HG02763 (cell line): ENCODE data around the gene TRAT1.
"Not testable (repeated sequence)": the region's sequence is repeated elsewhere in the genome, so short reads cannot be mapped to it uniquely, and the experiment has no call there.

Experiments used
- ATAC-seq: cut with Tn5 transposase; IDR thresholded peaks from one replicate; pipeline ENCODE4 v1.9.1; 2021; ENCODE audit warnings: mild to moderate bottlenecking, moderate library complexity; ENCODE audit not compliant: unreplicated experiment

The TRAT1 gene, protein sequence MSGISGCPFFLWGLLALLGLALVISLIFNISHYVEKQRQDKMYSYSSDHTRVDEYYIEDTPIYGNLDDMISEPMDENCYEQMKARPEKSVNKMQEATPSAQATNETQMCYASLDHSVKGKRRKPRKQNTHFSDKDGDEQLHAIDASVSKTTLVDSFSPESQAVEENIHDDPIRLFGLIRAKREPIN

DNA sequence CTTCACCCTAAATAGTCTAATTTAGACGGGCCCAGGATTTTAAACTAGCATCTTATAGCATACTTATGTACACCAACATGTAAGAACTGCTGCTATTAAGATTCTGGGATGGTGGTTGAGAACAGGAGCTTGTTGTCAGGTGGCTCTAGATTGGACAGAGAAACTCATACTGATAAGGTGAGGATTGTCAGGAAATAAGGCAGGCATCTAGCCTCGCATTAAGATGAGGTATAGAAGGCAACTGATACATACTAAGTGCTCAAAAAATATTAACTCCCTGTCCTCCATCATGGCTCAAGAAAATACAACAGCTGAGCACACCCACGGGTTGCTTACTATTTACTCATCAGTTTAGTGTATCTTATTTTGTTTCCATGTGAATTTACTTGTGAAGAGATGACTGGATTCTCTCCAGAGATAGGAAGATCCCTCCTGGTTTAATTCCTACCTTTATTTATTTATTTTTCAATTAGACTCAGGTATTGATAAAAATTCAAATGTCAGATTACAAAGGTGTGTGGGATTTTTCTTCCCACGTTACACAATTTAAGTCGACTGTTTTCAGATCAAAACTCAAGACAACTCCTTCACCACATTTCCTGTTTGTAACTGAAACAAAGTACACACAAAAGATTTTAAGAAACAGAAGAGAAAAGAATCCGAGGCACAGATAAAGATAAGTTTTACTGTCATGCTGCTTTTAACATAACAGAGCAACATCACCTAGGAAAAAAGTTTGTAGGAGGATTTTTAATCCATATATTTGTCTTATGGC is at the start of gene TRAT1:
TSS of gene TRAT1 (plus strand) at position 664 of the 775 bp plus-strand sequence. CDS start 142 bp downstream, outside the sequence.
- no peak for ATAC-seq

DNA sequence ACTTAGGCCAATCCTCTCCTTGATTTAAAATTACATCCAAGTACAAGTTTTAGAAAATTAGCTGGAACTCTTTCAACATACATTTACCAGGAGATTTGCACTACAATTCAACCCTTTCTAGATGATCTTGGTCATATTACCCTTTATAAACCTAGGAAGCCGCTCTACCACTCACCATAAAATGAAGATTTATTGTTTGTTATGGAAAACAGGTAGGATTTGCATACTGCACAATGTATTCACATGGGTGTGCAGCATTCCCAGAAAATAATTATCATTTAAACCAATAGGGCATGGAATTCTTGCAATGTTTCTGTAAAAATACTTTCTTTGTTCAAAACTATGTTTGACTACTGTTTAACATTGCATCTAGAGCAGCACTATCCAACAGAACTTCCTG is 46.9 kb upstream of the TRAT1 start:
- no peak for ATAC-seq

DNA sequence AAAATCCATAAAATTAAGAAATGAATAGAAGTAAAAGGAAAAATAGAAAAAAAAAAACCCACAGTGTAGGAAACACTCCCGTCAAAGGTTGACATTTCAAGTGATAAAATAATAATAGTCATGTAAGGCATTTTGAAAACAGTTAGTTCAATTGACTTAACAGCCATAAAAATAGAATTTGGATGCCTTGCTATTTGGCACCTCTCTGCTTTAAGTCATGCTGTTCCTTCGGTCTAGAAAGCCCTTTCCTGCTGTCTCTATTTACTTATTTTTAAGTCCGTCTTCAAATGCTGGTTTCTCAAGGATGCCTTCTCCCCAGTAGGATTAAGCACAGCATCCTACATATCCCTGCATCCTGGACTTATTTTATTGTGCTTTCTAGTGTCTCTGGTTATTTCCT is 43.1 kb upstream of the TRAT1 start:
- ATAC-seq = no peak

DNA sequence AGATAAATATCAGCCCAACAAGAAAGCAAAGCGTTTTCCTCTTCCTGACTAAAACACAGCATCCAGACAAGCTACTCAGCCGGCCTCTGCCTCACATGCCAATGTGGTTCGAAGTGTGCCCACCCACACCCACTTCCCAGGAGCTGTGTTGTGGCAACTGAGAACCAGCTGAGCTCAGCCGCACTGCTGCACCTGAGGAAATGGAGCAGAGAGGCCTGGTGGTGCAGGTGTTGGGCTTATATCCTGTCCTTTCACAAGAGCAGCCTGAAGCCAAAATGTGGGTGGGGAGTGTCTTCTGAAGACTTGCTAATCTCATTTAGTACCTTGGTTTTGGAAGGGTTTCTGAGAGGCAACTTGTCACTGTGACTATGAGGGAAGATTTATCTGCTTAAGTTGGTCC is 42.4 kb upstream of the TRAT1 start:
- no peak for ATAC-seq

DNA sequence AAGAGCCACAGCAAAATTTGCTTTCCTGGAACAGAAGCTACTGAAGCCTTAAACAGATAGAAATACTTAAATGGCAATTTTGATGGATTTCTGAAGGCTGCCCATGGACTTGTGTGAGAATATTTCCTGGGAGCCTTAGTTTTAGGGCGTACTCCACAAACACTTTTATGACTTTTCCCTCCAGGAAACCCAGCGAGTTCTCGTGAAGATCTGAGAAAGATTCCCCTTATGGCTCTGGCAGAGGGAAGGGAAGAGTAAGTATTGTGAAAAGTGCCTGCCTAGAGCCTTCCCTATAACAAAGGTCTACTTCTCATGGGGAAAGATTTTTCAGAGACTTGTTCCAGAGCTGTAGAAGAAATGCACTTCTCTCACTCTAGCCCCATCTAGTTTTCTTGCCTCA is 31.1 kb upstream of the TRAT1 start:
- no peak for ATAC-seq

DNA sequence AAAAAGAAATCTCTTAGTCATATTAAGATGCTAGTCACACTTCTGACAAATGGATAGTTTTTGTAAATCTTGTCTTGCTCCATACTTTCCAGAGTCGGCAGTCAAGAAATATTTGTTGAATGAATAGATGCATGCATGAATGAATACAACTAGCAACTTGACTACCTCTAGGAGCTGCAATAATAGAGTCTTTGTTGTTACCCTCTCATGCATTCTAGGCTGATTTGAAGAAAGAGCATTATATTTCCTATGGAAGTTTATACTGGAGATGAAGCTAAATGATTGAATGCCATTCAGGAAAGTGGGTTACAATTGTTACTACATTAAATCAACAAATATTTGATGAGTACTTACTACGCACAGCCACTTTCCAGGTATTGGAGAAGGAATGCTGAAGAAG is 18.1 kb upstream of the TRAT1 start:
- no peak for ATAC-seq

DNA sequence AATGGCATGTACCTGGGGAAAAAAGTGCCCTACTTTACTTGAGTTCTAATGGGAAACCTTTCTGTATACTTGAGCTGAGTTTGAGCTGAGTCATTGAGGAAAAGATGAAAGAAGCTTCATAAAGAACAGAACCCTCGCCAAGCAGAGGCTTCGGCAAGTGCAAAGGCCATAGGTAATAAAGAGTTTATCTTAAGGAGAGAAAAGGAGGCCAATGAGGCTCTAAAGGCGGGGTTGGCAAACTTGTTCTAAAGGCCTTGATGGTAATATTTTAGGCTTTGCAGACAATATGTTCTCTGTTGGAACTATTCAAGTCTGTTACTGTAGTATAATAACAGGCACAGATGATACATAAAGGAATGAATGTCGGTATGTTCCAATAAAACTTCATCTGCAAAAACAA is 17.6 kb upstream of the TRAT1 start:
- no peak for ATAC-seq

DNA sequence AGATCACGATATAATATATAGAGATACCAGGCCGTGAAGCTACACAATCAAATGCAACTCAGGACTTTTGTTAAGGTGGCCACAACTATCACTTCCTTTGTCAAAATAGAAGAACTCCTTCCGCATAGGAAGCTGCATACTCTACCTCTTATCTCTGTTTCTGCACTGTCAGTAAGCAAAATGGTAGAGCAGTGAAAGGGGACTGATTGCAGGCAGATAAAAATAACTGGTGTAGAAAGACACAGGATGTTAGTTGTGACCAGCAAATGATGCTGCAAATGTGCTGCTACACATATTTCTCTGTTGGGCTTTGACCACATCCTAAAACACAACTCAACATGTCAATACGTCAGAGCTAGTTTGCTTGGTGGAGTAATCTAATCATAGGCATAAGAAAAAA is 16.3 kb upstream of the TRAT1 start:
- ATAC-seq = no peak

DNA sequence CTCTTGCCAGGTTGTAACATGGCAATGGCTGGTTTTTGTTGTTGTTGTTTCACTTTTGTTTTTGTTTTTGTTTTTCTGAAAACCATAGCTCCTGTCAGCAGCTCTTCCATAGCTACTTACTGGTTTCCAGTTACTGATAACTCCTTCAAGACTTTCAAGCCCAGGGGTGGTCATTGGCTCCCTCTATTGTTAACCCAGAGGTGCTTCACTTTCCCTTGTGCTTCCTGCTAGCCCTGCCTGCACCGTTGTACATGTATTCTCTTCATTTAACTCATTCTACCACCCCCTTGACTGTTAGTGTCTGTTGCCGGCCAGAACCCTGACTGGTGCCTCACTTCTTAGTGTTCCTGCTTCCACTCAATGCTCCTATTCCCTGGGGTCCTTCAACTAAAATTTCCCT is 4.2 kb upstream of the TRAT1 start:
- peak; percentile 63 for ATAC-seq

DNA sequence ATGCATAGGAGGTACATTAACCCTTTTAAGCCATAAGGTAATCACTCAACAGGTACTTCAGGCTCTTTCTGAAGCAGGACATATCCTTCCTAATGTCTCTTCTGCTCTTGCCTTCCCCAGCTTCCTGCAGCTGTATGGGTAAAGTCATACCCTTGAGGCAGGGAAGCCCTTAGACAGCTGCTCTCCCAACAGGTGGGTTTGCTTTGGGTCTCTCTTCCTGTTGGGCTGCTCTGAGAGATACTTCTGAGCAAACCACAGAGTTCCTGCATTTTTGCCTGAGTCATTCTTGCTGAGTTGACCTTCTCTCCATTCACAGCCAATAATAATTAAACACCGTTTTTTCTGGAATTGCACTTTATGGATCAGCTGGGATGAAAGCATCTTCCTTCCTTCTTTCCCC is 2.0 kb upstream of the TRAT1 start:
- no peak for ATAC-seq

DNA sequence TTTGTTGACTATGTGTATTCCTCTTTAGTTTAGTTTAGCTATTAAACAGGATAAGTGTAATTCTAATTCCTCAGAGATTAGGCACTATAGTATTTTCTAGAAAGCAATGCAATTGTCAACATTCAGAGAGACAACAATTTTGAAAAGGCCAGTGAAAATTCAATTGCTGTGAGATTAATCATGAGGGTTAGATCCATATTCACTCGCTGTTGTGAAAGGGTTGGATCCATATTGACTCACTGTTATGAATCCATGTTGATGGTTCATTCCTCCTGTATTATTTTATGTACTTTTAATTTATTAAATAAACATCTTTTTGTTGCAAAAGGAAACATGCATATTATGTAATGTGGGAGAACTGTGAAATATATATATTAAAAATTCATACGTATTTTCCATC is 641 bp downstream of the TRAT1 start:
- no peak for ATAC-seq

DNA sequence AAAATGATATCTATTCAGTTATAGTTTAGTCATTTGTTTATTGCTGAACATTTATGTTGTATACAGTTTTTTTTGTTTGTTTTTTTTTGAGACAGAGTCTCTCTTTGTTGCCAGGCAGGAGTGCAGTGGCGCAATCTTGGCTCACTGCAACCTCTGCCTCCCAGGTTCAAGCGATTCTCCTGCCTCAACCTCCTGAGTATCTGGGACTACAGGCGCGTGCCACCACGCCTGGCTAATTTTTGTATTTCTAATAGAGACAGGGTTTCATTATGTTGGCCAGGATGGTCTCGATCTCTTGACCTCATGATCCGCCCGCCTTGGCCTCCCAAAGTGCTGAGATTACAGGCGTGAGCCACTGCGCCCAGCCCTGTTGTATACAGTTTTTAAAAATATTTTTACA is 1.2 kb downstream of the TRAT1 start:
- ATAC-seq = not testable (repeated sequence)

DNA sequence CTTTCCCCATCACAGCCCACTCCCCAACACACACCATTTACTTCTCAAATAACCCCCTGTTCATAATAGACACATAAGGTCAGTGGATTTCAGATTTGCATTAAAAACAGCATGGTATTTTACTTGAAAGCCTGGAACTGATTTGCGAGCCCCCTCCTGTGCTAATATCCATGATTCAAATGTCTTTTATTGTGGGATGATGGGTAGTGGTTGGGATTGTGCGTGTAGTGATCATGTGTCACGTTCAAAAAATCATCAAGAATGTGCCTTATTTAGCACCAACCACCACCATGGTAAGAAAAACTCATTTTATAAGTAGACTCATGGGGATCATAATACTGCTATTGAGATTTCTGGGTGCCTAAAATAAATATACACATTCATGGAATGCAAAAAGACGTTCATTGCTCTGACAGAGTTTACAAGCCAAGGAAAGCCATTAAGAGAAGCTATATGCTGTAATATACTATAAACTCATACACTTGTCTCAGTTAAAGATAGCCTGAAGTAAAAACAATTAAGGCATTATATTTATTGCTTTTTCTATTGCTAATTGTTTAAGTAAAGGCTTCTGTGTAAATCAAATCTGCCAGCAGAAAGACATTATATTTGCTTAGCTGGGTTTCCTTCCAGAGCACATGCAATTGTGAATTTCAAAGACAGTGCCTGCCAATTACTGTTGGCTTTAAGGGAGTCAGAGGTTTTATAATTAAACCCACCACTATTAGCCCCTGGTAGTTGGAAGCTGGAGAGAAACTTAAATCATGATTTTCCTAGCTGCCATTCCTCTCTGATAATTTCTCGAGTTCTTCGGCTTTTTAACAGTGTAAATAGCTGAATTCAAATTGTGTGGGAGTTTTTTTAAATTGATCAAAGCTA is 4.0 kb downstream of the TRAT1 start:
- ATAC-seq = no peak

DNA sequence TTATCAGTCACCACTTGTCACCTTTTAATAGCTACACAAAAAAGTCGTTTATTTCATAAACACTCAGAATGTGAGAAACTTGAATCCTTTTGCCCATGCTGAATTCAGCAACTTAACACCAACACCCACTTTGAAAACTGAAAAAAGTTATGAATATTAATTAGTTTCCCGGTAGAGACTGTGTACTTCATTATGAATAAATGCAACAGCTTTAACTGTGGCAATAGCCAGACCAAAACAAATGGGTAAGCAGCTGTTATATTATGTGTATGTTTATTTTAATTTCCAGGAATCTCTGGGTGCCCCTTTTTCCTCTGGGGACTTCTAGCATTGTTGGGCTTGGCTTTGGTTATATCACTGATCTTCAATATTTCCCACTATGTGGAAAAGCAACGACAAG is 7.8 kb downstream of the TRAT1 start:
- ATAC-seq = no peak

DNA sequence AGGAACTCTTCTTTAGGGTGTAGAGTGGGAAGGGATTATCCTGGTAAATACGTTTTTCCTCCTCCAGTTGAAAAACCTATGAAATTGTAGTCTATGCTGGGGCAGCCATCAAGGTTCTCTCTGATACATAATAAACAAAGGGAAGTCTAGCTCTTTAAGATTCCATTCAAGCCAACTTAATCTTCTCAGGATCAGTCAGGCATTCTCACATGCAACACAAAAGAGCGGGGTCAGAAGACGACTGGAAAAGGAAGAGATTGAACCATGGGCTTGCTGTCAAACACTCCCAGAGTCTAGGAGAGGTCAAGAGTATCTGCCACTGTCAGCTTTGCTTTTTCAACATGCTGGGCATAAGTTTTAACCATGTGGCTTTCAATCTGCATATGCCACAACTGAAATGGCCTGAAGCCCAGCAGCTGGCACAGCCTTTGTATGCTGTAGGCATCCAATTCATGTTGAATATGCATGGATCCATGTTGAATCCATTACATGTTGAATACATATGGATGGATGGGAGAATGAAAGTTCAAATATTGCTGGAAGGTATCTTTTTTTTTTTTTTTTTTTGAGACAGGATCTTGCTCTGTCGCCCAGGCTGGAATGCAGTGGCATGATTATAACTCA is 8.5 kb downstream of the TRAT1 start:
- no peak for ATAC-seq

DNA sequence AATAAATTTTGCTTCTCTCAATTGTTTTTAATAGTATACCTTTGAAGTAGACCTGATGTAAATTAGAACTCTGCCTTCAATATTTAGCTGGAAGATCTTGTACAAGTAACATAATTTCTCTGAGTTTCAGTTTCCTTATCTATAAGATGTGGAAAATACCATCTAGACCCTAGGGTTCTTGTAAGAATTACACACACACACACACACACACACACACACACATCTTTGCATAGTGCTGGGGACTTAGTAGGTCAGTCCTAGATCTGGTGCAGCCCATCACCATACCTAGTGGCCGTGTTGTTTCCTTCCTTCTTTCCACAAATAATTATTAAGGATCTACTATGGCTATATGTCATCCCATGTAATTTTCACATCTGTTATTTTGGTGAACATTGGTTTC is 11.0 kb downstream of the TRAT1 start:
- no peak for ATAC-seq

DNA sequence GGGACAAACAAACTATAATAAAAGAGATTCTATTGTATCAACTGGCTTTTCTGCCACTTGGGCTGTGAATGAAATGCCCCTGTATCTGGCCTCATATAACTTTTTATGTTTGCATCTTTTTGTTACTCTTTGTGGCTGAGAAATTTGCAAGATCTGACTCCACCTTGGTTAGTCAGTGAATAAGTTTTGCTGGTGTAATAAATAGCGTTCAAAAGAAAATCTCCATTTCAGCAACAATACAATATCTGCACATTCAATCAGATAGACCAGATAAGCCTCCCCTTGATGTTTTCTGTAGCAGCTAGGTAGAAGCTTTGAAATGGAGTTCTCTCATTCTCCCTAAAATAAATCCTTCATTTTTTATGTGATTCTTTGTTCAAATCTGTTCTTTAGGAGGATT is 12.0 kb downstream of the TRAT1 start:
- ATAC-seq = no peak

DNA sequence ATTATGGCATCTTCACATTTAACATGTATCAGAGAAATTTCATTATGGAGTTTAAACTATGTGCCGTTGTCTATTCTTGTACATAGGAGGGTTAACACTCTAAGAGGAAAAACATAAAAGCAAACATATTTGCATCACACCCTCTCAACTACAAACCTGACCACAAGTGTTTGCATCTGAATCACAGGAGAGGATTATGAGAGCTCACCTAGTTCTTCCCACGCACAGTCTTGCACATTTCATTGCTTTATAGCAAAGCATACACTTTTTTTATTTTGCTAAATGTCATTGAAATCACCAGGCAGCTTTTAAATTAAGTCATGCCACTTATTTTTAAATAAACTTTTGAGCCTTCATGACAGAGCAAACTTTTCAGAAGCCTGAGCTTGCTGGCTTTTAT is 12.5 kb downstream of the TRAT1 start:
- no peak for ATAC-seq

DNA sequence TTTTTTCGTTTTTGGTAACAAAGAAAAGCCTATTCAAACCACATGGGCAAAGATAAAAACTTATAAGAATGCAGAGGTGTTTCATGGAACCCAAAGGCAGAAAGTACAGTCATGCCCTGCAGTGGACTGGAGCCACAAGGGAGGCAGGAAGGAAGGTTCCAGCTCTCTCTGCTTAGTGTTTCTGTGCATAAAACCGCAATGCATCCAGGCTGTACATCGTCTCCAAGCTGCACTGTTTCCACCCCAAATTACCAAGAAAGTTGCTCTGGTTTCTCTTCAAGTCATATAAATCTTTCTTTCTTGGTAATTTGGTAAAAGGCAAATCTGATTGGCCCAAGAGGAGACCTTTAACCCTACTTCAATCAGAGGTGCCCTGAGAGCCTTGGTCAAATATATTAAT is 15.8 kb downstream of the TRAT1 start:
- ATAC-seq = no peak

DNA sequence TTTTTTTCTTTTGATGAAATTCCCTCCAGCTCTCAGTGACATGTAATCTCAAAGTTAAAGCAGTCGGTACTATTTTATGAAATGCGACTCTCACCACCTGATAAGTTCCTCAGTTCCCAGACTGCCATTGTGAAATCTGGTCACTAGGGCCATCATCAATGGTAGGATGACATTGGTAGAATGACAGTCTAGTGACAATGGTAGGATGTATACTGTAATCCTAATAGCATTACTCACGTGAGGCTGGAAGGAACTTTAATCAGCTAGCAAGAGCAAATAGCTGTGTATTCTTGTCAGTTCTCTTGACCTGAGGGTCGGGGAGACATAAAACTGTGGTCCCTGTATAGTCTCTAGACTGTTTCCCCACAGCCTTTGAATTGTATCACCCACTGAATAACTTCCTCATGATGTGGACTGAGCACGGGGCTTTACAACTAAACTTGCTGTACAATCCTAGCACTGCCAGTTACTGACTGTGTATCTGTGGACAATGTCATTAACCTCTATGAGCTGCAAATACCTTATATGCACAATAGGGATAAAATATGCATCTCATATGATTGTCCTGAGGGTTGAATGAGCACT is 23.2 kb downstream of the TRAT1 start:
- ATAC-seq = no peak

DNA sequence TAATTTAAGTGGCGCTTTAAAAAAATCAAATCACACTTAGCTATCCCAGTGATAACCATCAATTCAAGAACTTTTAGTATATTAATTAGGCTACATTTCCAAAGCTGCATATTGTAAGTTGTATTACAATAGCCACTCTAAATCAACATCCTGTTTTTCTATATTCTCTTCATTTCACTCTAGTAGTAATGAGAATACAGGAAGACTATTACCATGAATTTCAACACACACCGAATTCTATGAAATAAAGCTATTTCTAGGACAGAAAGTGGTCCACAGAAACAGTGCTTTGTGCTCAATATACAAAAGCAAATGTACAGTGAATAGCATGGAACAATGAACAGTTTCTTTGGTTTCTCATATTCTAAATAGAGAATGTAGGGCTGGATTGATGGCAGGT is 24.6 kb downstream of the TRAT1 start:
- ATAC-seq = no peak
